Large intestine (tissue), 3 donors: ENCODE results near the gene HSD11B1. TPM values are rescaled to one million over a fixed set of nuclear protein-coding genes. Genes with fewer than 3 reads are reported as not detected.

ENCODE experiments used
- DNase-seq, 2 donors: peaks; one replicate each; pipeline versions ENCODE4 v3.0.0 to v3.0.0-alpha.2; 2013
- H3K27ac ChIP-seq: one replicate; pipeline ENCODE4 v1.5.1; 2013; ENCODE audit warnings: low read length
- H3K27me3 ChIP-seq: 2 replicates; pipeline ENCODE4 v1.6.1; 2013; ENCODE audit warnings: low read length; ENCODE audit not compliant: control insufficient read depth, insufficient read depth
- H3K36me3 ChIP-seq: 2 replicates; pipeline ENCODE4 v1.6.1; 2013; ENCODE audit warnings: low read length; ENCODE audit not compliant: control insufficient read depth, insufficient read depth
- H3K4me1 ChIP-seq: one replicate; pipeline ENCODE4 v1.6.1; 2013; ENCODE audit warnings: low read length; ENCODE audit not compliant: control insufficient read depth, insufficient read depth
- H3K4me3 ChIP-seq: one replicate; pipeline ENCODE4 v1.5.1; 2013; ENCODE audit warnings: low read length
- H3K9me3 ChIP-seq: one replicate; pipeline ENCODE4 v1.6.1; 2013; ENCODE audit warnings: mild to moderate bottlenecking, low read depth, low read length, moderate library complexity; ENCODE audit not compliant: control insufficient read depth
- WGBS: methylation state at CpG from one replicate; pipeline ENCODE4 v1.1.5; 2013; ENCODE audit warnings: low lambda C conversion rate; ENCODE audit not compliant: insufficient coverage; 5-methylcytosine and 5-hydroxymethylcytosine counted together
- polyA plus RNA-seq: library from polyadenylated mRNA; unstranded; fragments of 120-200 nt; gene quantifications from one replicate; pipeline ENCODE4 v1.2.1, GENCODE V29; 2013

HSD11B1 gene
- polyA plus RNA-seq, 1 donor: 0.31 TPM

- H3K4me1 ChIP-seq: peaks cover 26% of the 10 kb centered on the region
- H3K4me3 ChIP-seq: no peak overlapping the region
- no peaks in the 10 kb centered on the region for H3K9me3 ChIP-seq
- H3K27ac ChIP-seq: peak overlapping the region; percentile 49
- no CpG with 5 or more reads among the region's 3 CpGs for WGBS
- H3K27me3 ChIP-seq: no peaks in the 10 kb centered on the region
- no peaks in the 10 kb centered on the region for H3K36me3 ChIP-seq
- peak; percentile 40 to 73 for DNase-seq
Observed at GRCh38 chr1:209741193-209741592, 36.5 kb downstream of the HSD11B1 start.

GRCh38 chr1:209741889-209742288 is 37.2 kb downstream of the HSD11B1 start:
- Histone ChIP-seq H3K4me3 (no peak overlapping the region), H3K27ac (peak overlapping the region; percentile 49)

GRCh38 chr1:209742409-209743144 is 37.9 kb downstream of the HSD11B1 start:
- Histone ChIP-seq H3K27ac (peak overlapping the region; percentile 49), H3K4me1 (peaks cover 33% of the 10 kb centered on the region), H3K27me3 (no peaks in the 10 kb centered on the region), H3K4me3 (no peak overlapping the region), H3K36me3 (no peaks in the 10 kb centered on the region), H3K9me3 (no peaks in the 10 kb centered on the region)
- DNase-seq: peak in 1 of 2 donors; percentile 47
- WGBS: 67% methylated on average over 2 of the region's 8 CpGs

More at GRCh38 chr1:209741889-209742288, 37.2 kb downstream of the HSD11B1 start:
- peak in 1 of 2 donors; percentile 42 for DNase-seq
- Histone ChIP-seq H3K27me3 (no peaks in the 10 kb centered on the region), H3K9me3 (no peaks in the 10 kb centered on the region), H3K4me1 (peaks cover 26% of the 10 kb centered on the region), H3K36me3 (no peaks in the 10 kb centered on the region)
- no CpG with 5 or more reads among the region's 2 CpGs for WGBS

- no peaks in the 10 kb centered on the region for H3K9me3 ChIP-seq
- DNase-seq: no peak
- no peak overlapping the region for H3K4me3 ChIP-seq
- no CpG with 5 or more reads among the region's 2 CpGs for WGBS
- H3K4me1 ChIP-seq: peaks cover 36% of the 10 kb centered on the region
- H3K36me3 ChIP-seq: no peaks in the 10 kb centered on the region
- no peaks in the 10 kb centered on the region for H3K27me3 ChIP-seq
- H3K27ac ChIP-seq: no peak overlapping the region
Observed at GRCh38 chr1:209743145-209743482, 38.5 kb downstream of the HSD11B1 start.

- Histone ChIP-seq H3K9me3 (no peaks in the 10 kb centered on the region), H3K36me3 (no peaks in the 10 kb centered on the region), H3K27me3 (no peaks in the 10 kb centered on the region), H3K27ac (peak overlapping the region; percentile 64), H3K4me1 (peaks cover 30% of the 10 kb centered on the region), H3K4me3 (no peak overlapping the region)
- peak; percentile 69 to 87 for DNase-seq
- 0% methylated on average over 1 of the region's 4 CpGs for WGBS
Observed at GRCh38 chr1:209746451-209747165, 42.0 kb downstream of the HSD11B1 start.

GRCh38 chr1:209747580-209748262 is 43.1 kb downstream of the HSD11B1 start:
- no peaks in the 10 kb centered on the region for H3K27me3 ChIP-seq
- H3K36me3 ChIP-seq: no peaks in the 10 kb centered on the region
- peaks cover 22% of the 10 kb centered on the region for H3K4me1 ChIP-seq
- H3K4me3 ChIP-seq: peak overlapping the region; percentile 7
- H3K9me3 ChIP-seq: no peaks in the 10 kb centered on the region
- H3K27ac ChIP-seq: peak overlapping the region; percentile 64
- peak; percentile 97 to 98 for DNase-seq
- WGBS: no CpG with 5 or more reads among the region's 37 CpGs

GRCh38 chr1:209748620-209749019 is 44.0 kb downstream of the HSD11B1 start:
- H3K36me3 ChIP-seq: no peaks in the 10 kb centered on the region
- WGBS: no CpG with 5 or more reads among the region's 4 CpGs
- peaks cover 16% of the 10 kb centered on the region for H3K4me1 ChIP-seq
- no peak for DNase-seq
- H3K4me3 ChIP-seq: no peak overlapping the region
- no peaks in the 10 kb centered on the region for H3K27me3 ChIP-seq
- no peak overlapping the region for H3K27ac ChIP-seq
- H3K9me3 ChIP-seq: no peaks in the 10 kb centered on the region

- no peak overlapping the region for H3K4me3 ChIP-seq
- H3K27ac ChIP-seq: no peak overlapping the region
- no peaks in the 10 kb centered on the region for H3K27me3 ChIP-seq
- DNase-seq: no peak
- no peaks in the 10 kb centered on the region for H3K36me3 ChIP-seq
- WGBS: 94% methylated on average over 2 of the region's 2 CpGs
- H3K4me1 ChIP-seq: peaks cover 16% of the 10 kb centered on the region
- H3K9me3 ChIP-seq: no peaks in the 10 kb centered on the region
Observed at GRCh38 chr1:209749205-209749604, 44.6 kb downstream of the HSD11B1 start.

- Histone ChIP-seq H3K27ac (no peak overlapping the region), H3K36me3 (no peaks in the 10 kb centered on the region), H3K9me3 (no peaks in the 10 kb centered on the region), H3K4me3 (no peak overlapping the region), H3K27me3 (no peaks in the 10 kb centered on the region), H3K4me1 (peaks cover 16% of the 10 kb centered on the region)
- no peak for DNase-seq
- WGBS: 56% methylated on average over 4 of the region's 6 CpGs
Observed at GRCh38 chr1:209749670-209750323, 45.2 kb downstream of the HSD11B1 start.

GRCh38 chr1:209751627-209752231 is 47.1 kb downstream of the HSD11B1 start:
- Histone ChIP-seq H3K4me3 (no peak overlapping the region), H3K27me3 (no peaks in the 10 kb centered on the region), H3K36me3 (no peaks in the 10 kb centered on the region), H3K27ac (peak overlapping the region; percentile 69), H3K9me3 (no peaks in the 10 kb centered on the region), H3K4me1 (peaks cover 28% of the 10 kb centered on the region)
- WGBS: 43% methylated on average over 1 of the region's 5 CpGs
- peak in 1 of 2 donors; percentile 62 for DNase-seq
